HG02973 (cell line): ENCODE data around the gene RYR3.

ENCODE experiments used
- ATAC-seq: cut with Tn5 transposase; IDR thresholded peaks from one replicate; pipeline ENCODE4 v1.9.1; 2021; ENCODE audit warnings: moderate library complexity; ENCODE audit not compliant: unreplicated experiment

RYR3 gene

GRCh38 chr15:33494306-33494705 is 183.5 kb downstream of the RYR3 start:
- no peak for ATAC-seq

GRCh38 chr15:33500432-33501195 is 189.8 kb downstream of the RYR3 start:
- no peak for ATAC-seq

- ATAC-seq, result no peak
Measured at GRCh38 chr15:33503681-33504080, 192.9 kb downstream of the RYR3 start.

GRCh38 chr15:33506781-33507296 is 196.1 kb downstream of the RYR3 start:
- ATAC-seq, result no peak

GRCh38 chr15:33508703-33509102 is 197.9 kb downstream of the RYR3 start:
- ATAC-seq, result no peak

- ATAC-seq, result no peak
Measured at GRCh38 chr15:33515121-33515520, 204.4 kb downstream of the RYR3 start.

GRCh38 chr15:33516563-33516962 is 205.8 kb downstream of the RYR3 start:
- no peak for ATAC-seq

- no peak for ATAC-seq
Measured at GRCh38 chr15:33517944-33518343, 207.2 kb downstream of the RYR3 start.

GRCh38 chr15:33518421-33518820 is 207.7 kb downstream of the RYR3 start:
- no peak for ATAC-seq

GRCh38 chr15:33524274-33524673 is 213.5 kb downstream of the RYR3 start:
- no peak for ATAC-seq

GRCh38 chr15:33526532-33526931 is 215.8 kb downstream of the RYR3 start:
- no peak for ATAC-seq

GRCh38 chr15:33533197-33533596 is 222.4 kb downstream of the RYR3 start:
- no peak for ATAC-seq

GRCh38 chr15:33534642-33535041 is 223.9 kb downstream of the RYR3 start:
- no peak for ATAC-seq

- ATAC-seq, result no peak
Measured at GRCh38 chr15:33535135-33535534, 224.4 kb downstream of the RYR3 start.

- ATAC-seq, result no peak
Measured at GRCh38 chr15:33539825-33540573, 229.2 kb downstream of the RYR3 start.

GRCh38 chr15:33543957-33544356 is 233.2 kb downstream of the RYR3 start:
- no peak for ATAC-seq

- ATAC-seq, result no peak
Measured at GRCh38 chr15:33545866-33546265, 235.1 kb downstream of the RYR3 start.

- no peak for ATAC-seq
Measured at GRCh38 chr15:33547876-33548275, 237.1 kb downstream of the RYR3 start.

- ATAC-seq, result no peak
Measured at GRCh38 chr15:33551860-33552259, 241.1 kb downstream of the RYR3 start.

- no peak for ATAC-seq
Measured at GRCh38 chr15:33553157-33553556, 242.4 kb downstream of the RYR3 start.

GRCh38 chr15:33559207-33559890 is 248.6 kb downstream of the RYR3 start:
- ATAC-seq, result no peak

- no peak for ATAC-seq
Measured at GRCh38 chr15:33561407-33561806, 250.6 kb downstream of the RYR3 start.
